Parathyroid adenoma (tissue), 2 donors: Measurements from ENCODE around the gene DNAJC1.
"Not testable (repeated sequence)": the region's sequence is repeated elsewhere in the genome, so short reads cannot be mapped to it uniquely, and the experiment has no call there.

Source experiments
- H2AFZ ChIP-seq: fragments of 300-600 bp; sonication (generic); one replicate; pipeline ENCODE4 v1.7.0; 2017; ENCODE audit warnings: antibody characterized with exemption, mild to moderate bottlenecking
- H3K27ac ChIP-seq: fragments of 300-600 bp; sonication (generic); one replicate; pipeline ENCODE4 v1.7.0; 2017
- H3K27me3 ChIP-seq: fragments of 300-600 bp; sonication (generic); one replicate; pipeline ENCODE4 v1.7.0; 2017; ENCODE audit warnings: low read length; ENCODE audit not compliant: control insufficient read depth, insufficient read depth
- H3K36me3 ChIP-seq: fragments of 300-600 bp; sonication (generic); one replicate; pipeline ENCODE4 v1.7.0; 2017; ENCODE audit warnings: low read length; ENCODE audit not compliant: control insufficient read depth, insufficient read depth
- H3K4me1 ChIP-seq: fragments of 300-600 bp; sonication (generic); one replicate; pipeline ENCODE4 v1.7.0; 2017; ENCODE audit warnings: control low read depth
- H3K4me2 ChIP-seq: fragments of 300-600 bp; sonication (generic); one replicate; pipeline ENCODE4 v1.7.0; 2017; ENCODE audit warnings: low read length
- H3K4me3 ChIP-seq: fragments of 300-600 bp; sonication (generic); one replicate; pipeline ENCODE4 v1.7.0; 2017; ENCODE audit warnings: low read depth, low read length
- H3K79me2 ChIP-seq: fragments of 300-600 bp; sonication (generic); one replicate; pipeline ENCODE4 v1.7.0; 2017; ENCODE audit warnings: control low read depth
- H3K9ac ChIP-seq: fragments of 300-600 bp; sonication (generic); one replicate; pipeline ENCODE4 v1.7.0; 2017; ENCODE audit warnings: mild to moderate bottlenecking
- H3K9me3 ChIP-seq: fragments of 300-600 bp; sonication (generic); one replicate; pipeline ENCODE4 v1.7.0; 2017; ENCODE audit warnings: low read length; ENCODE audit not compliant: control insufficient read depth
- CTCF ChIP-seq: fragments of 300-600 bp; sonication (generic); IDR thresholded peaks from one replicate; pipeline ENCODE4 v1.7.0; 2017; ENCODE audit warnings: antibody characterized with exemption, mild to moderate bottlenecking
- donor health status: primary hyperparathyroidism.

The DNAJC1 gene

GRCh38 chr10:21843645-21844044 is 159.9 kb downstream of the DNAJC1 start:
- peaks cover 6% of the 10 kb centered on the region for H3K79me2 ChIP-seq
- H3K27ac ChIP-seq: no peak overlapping the region
- no peaks in the 10 kb centered on the region for H3K9me3 ChIP-seq
- no peak overlapping the region for H3K4me3 ChIP-seq
- no peak for TF ChIP-seq CTCF
- H3K9ac ChIP-seq: no peak overlapping the region
- H3K4me1 ChIP-seq: no peaks in the 10 kb centered on the region
- H3K36me3 ChIP-seq: no peaks in the 10 kb centered on the region
- H2AFZ ChIP-seq: no peak overlapping the region
- no peak overlapping the region for H3K4me2 ChIP-seq
- no peaks in the 10 kb centered on the region for H3K27me3 ChIP-seq

- not testable (repeated sequence) for H3K9ac ChIP-seq, H3K4me1 ChIP-seq, H3K4me2 ChIP-seq, H3K9me3 ChIP-seq, H3K27me3 ChIP-seq, H3K79me2 ChIP-seq, H3K4me3 ChIP-seq, H2AFZ ChIP-seq, H3K27ac ChIP-seq, H3K36me3 ChIP-seq
Measured at GRCh38 chr10:21841273-21841672, 162.3 kb downstream of the DNAJC1 start.

- not testable (repeated sequence) for H3K4me1 ChIP-seq, H3K9ac ChIP-seq, H3K36me3 ChIP-seq, H2AFZ ChIP-seq, H3K9me3 ChIP-seq, H3K27ac ChIP-seq, H3K4me2 ChIP-seq, H3K27me3 ChIP-seq, H3K4me3 ChIP-seq, H3K79me2 ChIP-seq
Measured at GRCh38 chr10:21837487-21837886, 166.0 kb downstream of the DNAJC1 start.

GRCh38 chr10:21834574-21834973 is 169.0 kb downstream of the DNAJC1 start:
- H3K9me3 ChIP-seq, H3K36me3 ChIP-seq, H2AFZ ChIP-seq, H3K4me3 ChIP-seq, H3K27me3 ChIP-seq, H3K27ac ChIP-seq, H3K79me2 ChIP-seq, H3K9ac ChIP-seq, H3K4me1 ChIP-seq, H3K4me2 ChIP-seq: not testable (repeated sequence)

GRCh38 chr10:21832821-21833130 is 170.8 kb downstream of the DNAJC1 start:
- Histone ChIP-seq H3K4me2 (no peak overlapping the region), H3K27me3 (no peaks in the 10 kb centered on the region), H3K9ac (no peak overlapping the region), H3K4me3 (no peak overlapping the region), H3K79me2 (no peaks in the 10 kb centered on the region), H3K27ac (no peak overlapping the region), H3K4me1 (no peaks in the 10 kb centered on the region), H3K36me3 (no peaks in the 10 kb centered on the region), H3K9me3 (no peaks in the 10 kb centered on the region), H2AFZ (no peak overlapping the region)
- no peak for TF ChIP-seq CTCF

GRCh38 chr10:21831986-21832820 is 171.3 kb downstream of the DNAJC1 start:
- H3K4me3 ChIP-seq: no peak overlapping the region
- no peak overlapping the region for H2AFZ ChIP-seq
- no peak overlapping the region for H3K4me2 ChIP-seq
- no peak overlapping the region for H3K9ac ChIP-seq
- H3K9me3 ChIP-seq: no peaks in the 10 kb centered on the region
- H3K36me3 ChIP-seq: no peaks in the 10 kb centered on the region
- no peak for TF ChIP-seq CTCF
- H3K27ac ChIP-seq: no peak overlapping the region
- no peaks in the 10 kb centered on the region for H3K4me1 ChIP-seq
- H3K79me2 ChIP-seq: no peaks in the 10 kb centered on the region
- H3K27me3 ChIP-seq: no peaks in the 10 kb centered on the region
